HL-60 (cell line): Measurements from ENCODE around the gene USP38.

Experiments
- DNase-seq, 2 experiments: peaks; one replicate each; pipeline ENCODE4 v3.0.0-alpha.2; 2010 to 2020; ENCODE audit warnings: low read depth in 1 of 2, low spot score in 1 of 2
- H3K27ac ChIP-seq: fragments of 250-450 bp; sonication (Bioruptor Pico); replicated peaks from 2 replicates; pipeline ENCODE4 v1.5.1; 2020; ENCODE audit warnings: mild to moderate bottlenecking, moderate library complexity
- H3K27me3 ChIP-seq: fragments of 250-450 bp; sonication (Bioruptor Pico); 2 replicates; pipeline ENCODE4 v1.5.1; 2021; ENCODE audit warnings: mild to moderate bottlenecking, moderate library complexity; ENCODE audit not compliant: insufficient read depth, poor library complexity, severe bottlenecking
- H3K4me3 ChIP-seq: replicated peaks from 2 replicates; pipeline ENCODE4 v1.5.1; 2011; ENCODE audit warnings: mild to moderate bottlenecking, control low read depth, low read length; ENCODE audit not compliant: insufficient read depth
- GABPA ChIP-seq: IDR thresholded peaks from 2 replicates; pipeline ENCODE4 v1.6.1; 2012; ENCODE audit warnings: low read depth
- POLR2AphosphoS5 ChIP-seq: IDR thresholded peaks from 2 replicates; pipeline ENCODE4 v1.6.1; 2012; ENCODE audit warnings: low read depth
- SPI1 ChIP-seq: IDR thresholded peaks from 2 replicates; pipeline ENCODE4 v1.6.1; 2012; ENCODE audit warnings: low read depth, mild to moderate bottlenecking, borderline replicate concordance
- TF ChIP-seq, protein P1 (sequence below): IDR thresholded peaks from one replicate; pipeline ENCODE4 v1.5.1; 2011; ENCODE audit warnings: low read length, control low read depth, inconsistent platforms; ENCODE audit not compliant: insufficient read depth
- TF ChIP-seq, protein P2 (sequence below): IDR thresholded peaks from 2 replicates; pipeline ENCODE4 v1.6.1; 2012; ENCODE audit warnings: low read depth; ENCODE audit not compliant: insufficient replicate concordance

USP38 gene

DNA sequence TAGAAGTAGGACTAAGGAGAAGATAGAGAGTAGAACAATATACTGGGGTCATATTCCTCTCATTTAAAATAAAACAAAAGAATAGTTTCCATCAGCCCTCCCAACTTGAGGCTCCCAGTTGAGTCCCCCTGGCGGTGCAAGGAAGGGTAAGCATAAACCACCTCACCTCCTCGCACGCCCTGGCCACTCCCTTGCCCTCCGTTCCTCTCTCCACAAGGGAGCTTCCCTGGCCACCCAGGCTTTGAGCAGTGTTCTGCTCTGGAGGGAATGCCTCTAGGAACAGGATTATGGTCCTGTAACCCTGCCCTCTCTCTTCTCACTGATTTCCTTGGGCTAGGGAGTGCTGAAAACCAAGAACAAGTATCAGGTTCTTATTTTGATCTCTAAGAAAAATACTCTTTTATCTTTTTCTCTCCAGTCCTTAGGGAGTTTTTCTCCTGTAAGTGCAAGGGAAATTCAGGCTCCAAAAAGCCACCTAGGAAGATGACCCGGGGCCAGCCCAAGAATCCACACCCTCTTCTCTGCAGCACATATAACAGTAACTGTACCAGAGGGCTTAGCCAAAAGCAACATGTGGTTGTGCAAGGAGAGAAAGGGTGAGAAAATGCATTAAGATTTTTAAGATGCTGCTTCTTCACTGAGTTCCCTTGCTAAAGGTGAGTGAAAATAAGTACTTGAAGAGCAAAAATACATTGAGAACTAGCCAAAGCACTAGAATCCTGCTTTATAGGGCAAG is 69.9 kb downstream of the USP38 start:
- H3K4me3 ChIP-seq, result no peak overlapping the region
- TF ChIP-seq SPI1, result no peak
- TF ChIP-seq, protein P1, sequence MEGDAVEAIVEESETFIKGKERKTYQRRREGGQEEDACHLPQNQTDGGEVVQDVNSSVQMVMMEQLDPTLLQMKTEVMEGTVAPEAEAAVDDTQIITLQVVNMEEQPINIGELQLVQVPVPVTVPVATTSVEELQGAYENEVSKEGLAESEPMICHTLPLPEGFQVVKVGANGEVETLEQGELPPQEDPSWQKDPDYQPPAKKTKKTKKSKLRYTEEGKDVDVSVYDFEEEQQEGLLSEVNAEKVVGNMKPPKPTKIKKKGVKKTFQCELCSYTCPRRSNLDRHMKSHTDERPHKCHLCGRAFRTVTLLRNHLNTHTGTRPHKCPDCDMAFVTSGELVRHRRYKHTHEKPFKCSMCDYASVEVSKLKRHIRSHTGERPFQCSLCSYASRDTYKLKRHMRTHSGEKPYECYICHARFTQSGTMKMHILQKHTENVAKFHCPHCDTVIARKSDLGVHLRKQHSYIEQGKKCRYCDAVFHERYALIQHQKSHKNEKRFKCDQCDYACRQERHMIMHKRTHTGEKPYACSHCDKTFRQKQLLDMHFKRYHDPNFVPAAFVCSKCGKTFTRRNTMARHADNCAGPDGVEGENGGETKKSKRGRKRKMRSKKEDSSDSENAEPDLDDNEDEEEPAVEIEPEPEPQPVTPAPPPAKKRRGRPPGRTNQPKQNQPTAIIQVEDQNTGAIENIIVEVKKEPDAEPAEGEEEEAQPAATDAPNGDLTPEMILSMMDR, result no peak
- TF ChIP-seq, protein P2, sequence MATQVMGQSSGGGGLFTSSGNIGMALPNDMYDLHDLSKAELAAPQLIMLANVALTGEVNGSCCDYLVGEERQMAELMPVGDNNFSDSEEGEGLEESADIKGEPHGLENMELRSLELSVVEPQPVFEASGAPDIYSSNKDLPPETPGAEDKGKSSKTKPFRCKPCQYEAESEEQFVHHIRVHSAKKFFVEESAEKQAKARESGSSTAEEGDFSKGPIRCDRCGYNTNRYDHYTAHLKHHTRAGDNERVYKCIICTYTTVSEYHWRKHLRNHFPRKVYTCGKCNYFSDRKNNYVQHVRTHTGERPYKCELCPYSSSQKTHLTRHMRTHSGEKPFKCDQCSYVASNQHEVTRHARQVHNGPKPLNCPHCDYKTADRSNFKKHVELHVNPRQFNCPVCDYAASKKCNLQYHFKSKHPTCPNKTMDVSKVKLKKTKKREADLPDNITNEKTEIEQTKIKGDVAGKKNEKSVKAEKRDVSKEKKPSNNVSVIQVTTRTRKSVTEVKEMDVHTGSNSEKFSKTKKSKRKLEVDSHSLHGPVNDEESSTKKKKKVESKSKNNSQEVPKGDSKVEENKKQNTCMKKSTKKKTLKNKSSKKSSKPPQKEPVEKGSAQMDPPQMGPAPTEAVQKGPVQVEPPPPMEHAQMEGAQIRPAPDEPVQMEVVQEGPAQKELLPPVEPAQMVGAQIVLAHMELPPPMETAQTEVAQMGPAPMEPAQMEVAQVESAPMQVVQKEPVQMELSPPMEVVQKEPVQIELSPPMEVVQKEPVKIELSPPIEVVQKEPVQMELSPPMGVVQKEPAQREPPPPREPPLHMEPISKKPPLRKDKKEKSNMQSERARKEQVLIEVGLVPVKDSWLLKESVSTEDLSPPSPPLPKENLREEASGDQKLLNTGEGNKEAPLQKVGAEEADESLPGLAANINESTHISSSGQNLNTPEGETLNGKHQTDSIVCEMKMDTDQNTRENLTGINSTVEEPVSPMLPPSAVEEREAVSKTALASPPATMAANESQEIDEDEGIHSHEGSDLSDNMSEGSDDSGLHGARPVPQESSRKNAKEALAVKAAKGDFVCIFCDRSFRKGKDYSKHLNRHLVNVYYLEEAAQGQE, result no peak
- no peak for TF ChIP-seq GABPA
- TF ChIP-seq POLR2AphosphoS5, result no peak
- H3K27ac ChIP-seq, result no peak overlapping the region
- H3K27me3 ChIP-seq, result no peaks in the 10 kb centered on the region
- no peak for DNase-seq

DNA sequence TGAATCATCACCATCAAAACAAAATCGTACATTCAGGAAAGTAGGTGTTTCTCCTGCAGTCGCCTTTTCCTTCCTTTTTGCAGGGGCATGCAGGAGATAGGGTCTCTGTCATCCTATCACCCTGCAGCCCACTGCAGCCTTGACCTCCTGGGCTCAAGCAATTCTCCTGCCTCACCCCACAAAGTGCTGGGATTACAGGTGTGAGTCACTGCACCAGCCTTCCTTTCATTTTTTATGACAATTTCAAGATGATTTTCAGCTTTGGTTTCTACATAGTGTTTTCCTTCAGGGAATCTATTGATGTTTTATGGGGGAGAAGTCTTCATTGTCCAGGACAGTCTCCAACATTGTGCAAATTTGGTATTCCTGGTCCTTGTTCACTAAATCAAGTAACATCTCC is 71.7 kb downstream of the USP38 start:
- no peak for DNase-seq
- Histone ChIP-seq H3K27ac (no peak overlapping the region), H3K4me3 (no peak overlapping the region), H3K27me3 (no peaks in the 10 kb centered on the region)
- no peak for TF ChIP-seq POLR2AphosphoS5
- TF ChIP-seq, protein P2, result no peak
- TF ChIP-seq, protein P1, result no peak

DNA sequence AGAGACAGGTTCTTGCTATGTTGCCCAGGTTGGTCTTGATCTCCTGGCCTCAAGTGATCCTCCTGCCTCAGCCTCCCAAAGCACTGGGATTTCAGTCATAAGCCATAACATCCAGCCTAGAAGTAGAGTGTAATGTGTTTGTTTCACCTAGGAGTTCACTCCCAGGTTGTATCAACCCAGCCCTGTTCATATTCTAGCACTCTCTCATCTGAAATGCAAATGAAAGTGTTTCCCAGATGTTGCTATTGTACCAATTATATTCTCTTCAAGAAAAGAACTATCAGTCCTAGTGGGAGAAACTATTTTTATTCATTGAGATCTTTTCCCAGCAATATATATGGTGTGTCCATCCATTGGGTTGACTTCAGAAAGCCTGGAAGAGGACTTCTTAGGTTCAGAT is 72.6 kb downstream of the USP38 start:
- DNase-seq, result no peak
- H3K4me3 ChIP-seq, result no peak overlapping the region
- no peak overlapping the region for H3K27ac ChIP-seq
- H3K27me3 ChIP-seq, result no peaks in the 10 kb centered on the region
- TF ChIP-seq POLR2AphosphoS5 (no peak), SPI1 (no peak)
- TF ChIP-seq, protein P1, result no peak

DNA sequence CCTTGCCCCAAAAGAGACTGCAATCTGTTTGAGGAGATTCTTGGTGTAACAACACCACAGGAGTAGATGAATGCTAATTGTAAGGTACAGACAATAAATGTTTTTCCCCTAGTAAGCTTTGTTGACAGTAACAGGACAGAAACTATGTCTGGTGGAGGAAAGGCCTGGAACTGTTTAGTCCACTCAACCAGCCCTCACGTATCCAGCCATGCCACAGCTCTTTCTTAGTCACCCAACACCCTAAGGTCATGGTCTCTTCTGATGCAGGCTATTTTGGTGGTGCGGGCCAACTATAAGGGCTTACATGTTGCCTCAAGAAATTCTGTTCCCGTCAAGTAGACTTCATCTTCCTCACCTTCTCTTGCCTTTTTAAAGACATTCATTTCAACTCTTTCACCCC is 76.0 kb downstream of the USP38 start:
- DNase-seq, result no peak
- TF ChIP-seq, protein P1, result no peak
- TF ChIP-seq, protein P2, result no peak
- TF ChIP-seq GABPA (no peak), POLR2AphosphoS5 (no peak), SPI1 (no peak)
- Histone ChIP-seq H3K27ac (no peak overlapping the region), H3K27me3 (no peaks in the 10 kb centered on the region), H3K4me3 (no peak overlapping the region)
